HG03469 (cell line): Measurements from ENCODE around the gene ERH.

Experiments
- ATAC-seq: cut with Tn5 transposase; IDR thresholded peaks from one replicate; pipeline ENCODE4 v1.9.1; 2021; ENCODE audit warnings: mild to moderate bottlenecking, moderate library complexity, moderate number of reproducible peaks; ENCODE audit not compliant: unreplicated experiment

ERH gene

DNA sequence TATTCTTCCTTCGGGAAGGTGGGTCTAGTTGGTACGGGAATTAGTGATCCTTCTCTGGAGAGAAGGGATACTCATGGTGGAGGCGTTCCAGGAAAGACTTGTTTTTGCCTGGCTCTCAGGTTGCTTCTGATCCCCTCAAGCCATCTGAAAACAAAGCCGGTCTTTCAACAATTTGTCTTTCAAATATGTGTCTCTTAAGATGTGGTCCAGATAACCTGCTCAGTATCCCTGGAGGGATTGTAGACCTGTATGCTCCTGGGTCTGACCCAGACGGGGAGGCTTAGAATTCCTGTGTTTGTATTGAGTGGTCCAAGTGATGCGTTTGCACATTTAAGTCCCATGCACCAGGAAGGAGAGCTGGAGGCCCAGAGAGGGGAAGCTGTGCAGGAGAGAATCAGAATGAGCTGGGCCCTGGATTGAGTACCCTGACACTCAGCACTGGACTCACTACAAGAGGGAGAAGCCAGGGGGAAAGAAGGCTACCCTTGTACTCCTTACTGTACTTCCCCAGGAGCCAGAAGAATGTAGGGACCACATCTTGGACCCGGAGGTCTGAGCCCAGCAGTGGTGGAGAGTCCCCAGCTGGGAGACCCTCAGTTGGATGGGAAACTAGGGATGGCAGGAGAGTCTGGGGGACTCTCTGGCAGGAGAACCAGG is 40.4 kb downstream of the ERH start:
- no peak for ATAC-seq

DNA sequence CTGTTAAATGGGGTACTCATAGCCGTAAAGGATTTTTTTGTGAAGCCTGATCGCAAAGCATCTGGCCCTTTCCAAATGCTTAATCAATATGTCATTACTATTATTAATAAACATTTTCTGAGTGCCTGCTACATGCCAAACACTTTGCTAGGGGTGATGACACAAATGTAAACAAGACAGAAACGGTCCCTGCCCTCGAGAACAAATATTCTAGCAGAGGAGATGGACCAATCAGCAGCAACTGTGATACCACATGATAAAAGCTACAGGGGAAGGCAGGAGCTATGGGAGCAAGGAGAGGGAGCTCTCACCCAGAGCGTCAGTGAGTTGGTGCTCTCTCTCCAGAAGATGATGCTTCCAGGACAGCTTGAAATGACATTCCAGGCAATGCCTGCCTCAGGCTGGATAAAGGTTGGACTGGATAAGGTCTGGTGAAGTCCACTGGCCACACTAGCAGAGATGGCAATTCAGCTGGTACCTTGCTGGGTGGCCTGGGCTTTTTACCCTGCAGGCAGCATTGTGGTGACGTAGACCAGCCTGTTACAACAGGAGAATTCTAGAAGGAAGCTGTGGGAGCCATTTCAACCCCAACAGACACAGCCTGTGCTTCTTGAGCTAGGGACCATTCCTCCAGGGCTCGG is 41.1 kb downstream of the ERH start:
- no peak for ATAC-seq

DNA sequence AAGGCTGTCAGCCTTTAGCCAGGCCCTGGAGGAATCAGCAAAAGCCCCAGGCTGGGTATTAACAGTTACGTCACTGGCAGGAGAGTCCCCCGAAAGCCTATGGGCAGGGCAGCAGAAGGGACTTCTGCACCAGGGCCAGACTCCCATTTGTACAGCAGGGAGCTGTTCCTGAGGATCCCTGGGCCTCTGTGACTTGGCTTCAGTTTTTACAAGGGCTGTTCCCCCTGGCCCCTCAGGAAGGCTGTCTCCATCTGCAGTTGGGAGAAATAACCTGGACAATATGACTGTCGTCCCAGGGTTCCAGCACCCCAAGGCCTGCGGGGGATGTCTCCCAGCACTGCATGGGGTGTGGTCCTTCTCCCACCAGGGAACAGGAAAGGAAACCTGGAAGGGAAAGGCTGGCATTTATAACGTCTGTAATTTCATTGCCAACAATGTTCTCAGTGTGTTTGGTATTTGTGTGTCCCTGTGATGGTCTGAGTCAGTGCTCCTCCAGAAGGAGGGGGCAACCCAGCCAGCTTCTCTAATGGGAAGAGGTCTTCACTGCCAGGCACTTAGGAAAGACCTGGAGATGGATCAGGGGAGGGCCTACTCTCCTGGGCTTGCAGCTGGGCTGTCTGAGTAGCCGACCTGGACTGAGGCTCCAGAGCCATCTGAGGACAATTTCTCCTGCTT is 42.4 kb downstream of the ERH start:
- no peak for ATAC-seq

DNA sequence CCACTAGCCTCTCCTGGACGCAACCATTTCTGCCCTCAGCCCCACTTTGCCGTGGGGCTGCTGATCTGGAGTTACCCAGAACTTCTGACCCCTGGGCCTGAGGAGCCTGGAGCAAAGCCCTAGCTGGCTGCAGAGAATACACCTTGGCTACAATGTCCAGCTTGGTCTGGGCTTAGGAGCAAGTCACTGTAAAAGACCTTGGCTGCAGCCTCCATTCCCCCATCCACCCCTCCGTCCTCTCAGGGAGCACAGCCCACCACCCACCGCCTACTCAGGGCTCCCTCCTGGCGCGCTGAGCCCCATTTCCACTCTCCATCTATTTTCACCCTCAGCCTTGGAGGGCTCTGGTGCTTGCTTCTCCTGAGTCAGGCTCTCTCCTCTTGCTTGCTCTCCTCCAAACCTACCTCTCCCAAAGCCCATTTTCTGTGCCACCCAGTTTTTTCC is 42.9 kb downstream of the ERH start:
- peak; percentile 2 for ATAC-seq

DNA sequence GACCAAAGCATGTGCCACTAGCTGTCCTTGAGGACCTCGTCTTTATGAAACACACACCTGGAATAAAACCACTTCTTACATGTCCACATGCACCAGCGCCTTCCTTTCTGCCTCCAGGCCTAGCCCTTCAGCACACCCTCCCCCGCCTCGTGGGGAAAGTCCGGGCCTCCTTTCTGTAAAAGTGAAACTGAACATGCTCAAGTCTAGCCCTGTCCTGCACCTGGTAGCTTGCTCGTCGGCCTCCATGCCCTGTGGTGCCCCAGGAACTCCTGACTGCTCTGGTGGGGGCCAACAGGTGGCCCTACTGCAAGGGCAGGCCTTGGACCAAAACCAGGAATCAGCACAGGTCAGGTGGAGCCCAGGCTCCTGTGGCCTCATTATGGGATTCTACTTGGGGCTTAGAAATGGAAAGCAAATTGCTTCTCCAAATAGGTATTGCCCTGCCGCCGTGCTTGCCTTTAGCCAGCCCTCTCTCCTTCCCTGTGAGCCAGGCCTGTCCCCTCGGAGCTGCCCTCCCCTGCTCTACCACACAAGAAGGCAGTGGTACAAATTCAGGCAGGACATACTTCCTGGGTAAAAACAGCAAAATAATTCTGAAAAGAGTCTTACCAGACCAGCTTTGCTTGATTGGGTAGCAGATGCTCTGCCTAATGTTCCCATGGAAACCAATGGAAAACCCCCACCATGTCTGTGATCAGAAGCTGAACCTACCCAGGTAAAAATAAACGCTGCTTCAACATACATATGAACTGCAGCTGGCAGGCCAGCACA is 43.5 kb downstream of the ERH start:
- peak; percentile 48 for ATAC-seq

DNA sequence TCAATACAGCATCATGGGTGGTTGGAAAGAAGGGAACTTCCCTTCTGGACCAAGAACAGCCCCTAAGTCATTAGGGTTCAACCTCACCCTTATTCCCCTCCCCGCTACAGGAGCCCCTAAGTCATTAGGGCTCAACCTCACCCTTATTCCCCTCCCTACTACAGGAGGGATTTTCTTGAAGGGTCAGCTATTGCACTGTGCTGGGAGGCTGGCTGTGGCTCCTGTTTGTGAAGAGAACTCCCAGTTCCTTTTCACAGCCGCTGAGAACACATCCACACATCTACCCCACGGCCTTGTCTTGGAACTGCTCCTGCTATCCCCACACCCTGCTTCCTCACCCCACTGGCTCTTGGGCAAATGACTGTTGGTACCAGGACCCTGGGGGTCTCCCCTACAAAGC is 44.9 kb downstream of the ERH start:
- ATAC-seq: no peak

DNA sequence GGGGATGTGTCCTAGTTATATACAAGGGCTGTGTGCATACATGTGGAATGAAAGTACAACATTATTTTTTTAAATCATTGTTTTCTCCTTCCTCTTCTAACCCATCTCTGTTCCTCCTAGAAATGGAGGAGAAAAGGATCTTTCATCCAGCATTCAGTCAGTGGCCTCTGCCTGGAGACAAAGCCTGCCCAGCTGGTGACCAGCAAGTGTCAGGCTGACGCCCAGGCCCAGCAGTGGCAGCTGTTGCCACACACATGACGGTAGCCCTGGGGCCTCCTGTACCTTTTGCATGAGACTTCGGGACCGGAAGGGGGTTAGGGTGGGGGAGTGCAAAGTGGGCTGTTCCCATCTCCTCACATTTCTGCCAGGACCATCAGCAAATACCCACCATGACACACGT is 46.2 kb downstream of the ERH start:
- ATAC-seq: no peak

DNA sequence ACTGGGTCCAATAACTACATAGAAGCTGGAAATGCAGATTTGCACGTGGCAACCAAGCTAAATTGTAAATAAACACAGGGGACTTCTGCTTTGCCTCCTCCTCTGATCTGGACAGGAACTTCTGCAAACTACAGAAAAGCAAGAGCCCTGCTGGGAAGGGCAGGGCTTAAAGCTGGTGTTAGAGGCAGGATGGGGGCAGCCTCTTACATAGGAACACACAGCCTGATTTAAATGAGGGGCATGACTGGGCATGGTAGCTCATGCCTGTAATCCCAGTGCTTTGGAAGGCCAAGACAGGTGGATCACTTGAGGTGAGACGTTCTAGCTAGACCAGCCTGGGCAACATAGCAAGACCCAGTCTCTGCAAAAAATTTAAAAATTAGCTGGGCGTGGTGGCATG is 46.7 kb downstream of the ERH start:
- no peak for ATAC-seq

DNA sequence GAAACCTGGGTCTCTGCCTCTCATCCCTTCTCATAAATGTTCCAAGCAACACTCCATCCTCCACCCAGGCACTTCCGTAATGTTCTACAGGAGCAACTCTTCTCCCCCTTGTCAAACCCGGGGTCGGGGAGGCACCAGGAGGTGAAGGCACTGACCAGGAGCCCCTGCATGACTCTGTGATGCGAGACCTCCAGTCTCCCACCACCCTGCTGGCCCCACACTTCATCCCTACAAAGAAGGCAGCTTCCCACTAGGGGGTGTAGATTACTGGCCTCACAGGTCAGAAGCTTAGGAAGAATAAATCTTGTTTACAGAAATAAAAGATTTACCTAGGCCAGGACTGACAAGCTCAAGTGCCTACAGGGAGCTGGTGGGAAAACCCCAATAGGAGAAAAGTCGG is 47.2 kb downstream of the ERH start:
- ATAC-seq: no peak

DNA sequence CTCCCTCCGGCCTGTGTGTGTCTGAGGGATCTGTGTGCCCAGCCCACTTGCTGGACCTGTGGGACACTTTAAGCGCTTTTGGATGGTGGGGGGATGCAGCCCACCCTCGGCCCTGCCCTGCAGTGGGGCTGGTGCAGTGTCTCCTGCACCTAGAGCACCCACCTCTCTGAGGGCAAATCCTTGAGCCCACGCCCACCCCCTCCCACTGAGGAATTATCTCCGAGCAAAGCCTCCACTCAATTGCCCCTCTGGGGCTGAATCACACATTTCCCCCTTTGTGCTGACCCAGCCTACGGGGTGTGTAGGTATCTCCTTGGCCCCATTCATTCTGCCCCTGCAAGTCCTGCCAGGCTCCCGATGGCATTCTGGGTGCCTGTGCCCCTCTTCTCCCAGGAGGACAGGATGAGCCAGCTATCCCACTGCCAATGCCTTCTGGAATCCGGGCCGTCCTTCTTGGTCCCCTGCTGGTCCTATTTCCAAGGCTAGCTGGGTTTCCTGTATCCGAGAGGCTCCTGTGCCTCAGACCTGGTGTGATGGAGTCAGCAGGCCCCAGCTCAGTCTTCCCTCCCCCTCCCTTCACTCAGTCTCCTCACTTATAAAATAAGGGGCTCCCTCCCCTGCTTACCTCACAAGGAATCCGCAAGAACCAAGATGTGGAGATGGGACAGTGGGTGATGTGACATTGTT is 48.9 kb downstream of the ERH start:
- ATAC-seq: no peak

DNA sequence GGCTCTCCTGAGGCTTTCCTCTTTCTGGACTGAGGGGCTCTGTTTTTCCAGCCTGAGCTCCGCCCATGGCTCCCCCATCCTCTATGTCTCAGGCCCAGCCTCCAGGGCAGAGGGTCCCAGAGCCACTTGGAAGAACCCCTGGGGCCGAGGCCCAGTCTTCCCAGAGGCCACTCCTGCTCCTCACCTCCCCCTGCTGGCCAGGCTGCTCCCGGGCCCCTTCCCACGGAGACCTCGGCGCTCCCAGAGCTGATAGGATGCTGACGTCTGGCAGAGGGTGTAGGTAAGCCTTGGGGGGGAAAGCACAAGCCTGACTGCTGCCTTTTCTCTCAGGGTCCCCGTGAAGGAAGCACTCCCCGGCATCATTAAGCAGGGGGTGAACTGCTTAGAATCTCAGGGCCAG is 51.4 kb downstream of the ERH start:
- no peak for ATAC-seq

DNA sequence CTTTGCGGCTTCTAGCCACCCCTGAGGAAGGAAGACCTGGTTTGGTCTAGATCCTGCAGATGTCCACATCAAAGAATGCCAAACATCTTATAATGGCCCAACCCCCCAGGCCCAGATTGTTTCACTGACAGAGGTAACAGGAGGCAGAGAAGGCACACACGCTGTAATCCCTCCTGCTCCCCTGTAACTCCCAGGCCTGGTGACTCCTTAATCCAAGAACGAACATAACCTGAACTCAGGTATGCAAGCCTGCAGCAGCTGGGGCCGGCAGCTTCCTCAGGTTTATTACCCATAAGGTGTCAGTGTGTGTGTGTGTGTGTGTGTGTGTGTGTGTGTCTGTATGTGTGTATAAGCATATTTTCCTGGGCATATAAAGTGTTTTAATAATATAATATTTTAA is 52.7 kb downstream of the ERH start:
- no peak for ATAC-seq

DNA sequence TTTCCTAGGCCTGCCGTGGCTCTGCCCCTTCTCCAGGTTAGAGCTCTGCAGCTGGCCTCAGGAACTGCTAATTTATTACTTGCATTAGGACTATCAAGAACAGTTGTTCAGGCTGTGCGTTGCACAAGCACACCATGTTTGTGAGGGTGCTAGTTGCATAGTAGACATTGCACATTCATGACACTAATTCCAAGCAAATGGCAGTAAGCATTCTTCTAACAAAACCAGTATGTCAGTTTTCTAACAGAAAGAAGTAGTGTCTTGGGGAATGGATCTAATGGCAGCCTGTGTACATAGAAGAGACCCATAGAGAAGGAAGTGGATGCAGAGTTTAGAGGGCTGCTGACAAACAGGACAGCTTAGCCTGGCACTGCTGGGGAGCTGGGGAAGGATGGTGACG is 53.9 kb downstream of the ERH start:
- ATAC-seq: no peak

DNA sequence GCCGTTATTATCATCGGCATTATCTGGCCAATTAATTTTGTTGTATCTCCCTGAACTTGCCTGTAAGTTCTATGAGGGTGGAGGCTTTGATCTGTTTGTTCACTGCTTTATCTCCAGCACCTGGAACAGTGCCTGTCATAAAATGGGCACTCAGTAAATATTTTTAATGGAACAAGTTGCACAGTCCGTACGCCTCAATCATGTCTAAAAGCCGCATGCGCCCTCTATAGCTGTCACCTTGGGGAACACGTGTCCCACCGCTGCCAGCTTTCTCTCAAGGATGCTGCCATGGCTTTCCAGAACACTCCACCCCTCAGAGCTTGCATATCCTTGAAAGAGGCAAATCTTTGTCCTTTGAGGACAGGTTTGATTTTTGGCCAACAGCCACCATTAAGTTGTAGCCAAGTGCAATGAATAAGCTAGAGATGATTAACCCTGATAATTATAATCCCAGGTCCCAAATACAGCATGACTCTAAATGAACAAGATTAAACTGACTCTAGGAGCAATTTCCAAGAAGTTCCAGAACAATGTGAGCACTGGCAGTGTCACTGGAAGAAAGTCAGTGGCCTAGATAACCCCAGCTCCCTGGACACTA is 55.1 kb downstream of the ERH start:
- ATAC-seq: no peak

DNA sequence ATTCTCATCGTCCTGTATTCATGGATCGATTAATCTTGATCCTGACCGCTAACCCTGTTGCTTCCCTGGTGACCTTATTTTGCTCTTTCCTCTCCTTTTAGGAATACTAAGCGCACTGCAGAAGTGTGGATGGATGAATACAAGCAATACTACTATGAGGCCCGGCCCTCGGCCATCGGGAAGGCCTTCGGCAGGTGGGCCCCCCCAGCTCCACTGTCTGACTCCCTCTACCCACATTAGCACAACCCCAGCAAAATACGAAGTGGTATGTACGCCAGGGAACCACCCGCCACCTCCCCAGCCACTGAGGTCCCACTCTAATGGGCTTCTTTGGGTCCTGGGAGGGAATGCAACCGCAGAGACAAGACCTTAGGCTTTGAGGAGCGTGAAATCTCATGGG is 58.7 kb downstream of the ERH start:
- no peak for ATAC-seq

DNA sequence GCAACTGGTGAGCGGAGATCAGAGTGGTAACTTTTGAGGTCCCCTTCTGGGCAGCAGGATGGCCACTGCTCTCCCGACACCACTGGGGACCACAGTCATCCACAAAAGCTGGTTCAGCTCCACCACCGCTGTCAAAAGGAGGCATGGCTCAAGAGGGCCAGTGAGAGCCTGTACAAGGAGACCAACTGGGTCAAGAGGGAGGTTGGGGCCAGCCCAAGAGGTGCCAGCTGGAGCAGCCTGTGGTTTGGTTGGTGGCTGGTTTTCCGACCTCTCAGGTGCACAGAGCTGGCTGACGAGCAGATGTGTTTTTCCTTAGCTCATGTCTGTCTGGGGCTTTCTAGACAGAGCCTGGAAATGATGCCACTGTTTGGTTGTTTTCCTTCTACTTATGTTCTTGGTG is 60.1 kb downstream of the ERH start:
- no peak for ATAC-seq

DNA sequence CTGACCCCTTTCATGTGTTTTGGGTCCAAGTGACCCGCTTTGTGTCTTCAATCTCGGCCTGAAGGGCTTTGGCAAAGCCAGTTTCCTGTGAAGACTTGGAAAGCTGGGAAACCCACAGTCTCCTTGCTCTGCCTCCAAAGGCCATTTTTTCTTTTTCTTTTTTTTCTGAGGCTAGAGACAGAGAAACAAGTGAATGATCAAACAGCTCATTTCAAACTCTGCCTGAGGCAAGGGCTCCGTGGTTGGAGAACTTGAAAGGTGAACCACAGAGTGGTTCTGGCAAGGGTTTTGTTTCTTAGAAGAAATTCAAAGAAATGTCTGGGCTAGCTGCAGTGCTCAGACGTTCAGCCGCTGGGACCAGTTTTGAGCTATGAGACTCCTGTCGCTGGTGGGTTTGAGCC is 62.7 kb downstream of the ERH start:
- ATAC-seq: no peak

DNA sequence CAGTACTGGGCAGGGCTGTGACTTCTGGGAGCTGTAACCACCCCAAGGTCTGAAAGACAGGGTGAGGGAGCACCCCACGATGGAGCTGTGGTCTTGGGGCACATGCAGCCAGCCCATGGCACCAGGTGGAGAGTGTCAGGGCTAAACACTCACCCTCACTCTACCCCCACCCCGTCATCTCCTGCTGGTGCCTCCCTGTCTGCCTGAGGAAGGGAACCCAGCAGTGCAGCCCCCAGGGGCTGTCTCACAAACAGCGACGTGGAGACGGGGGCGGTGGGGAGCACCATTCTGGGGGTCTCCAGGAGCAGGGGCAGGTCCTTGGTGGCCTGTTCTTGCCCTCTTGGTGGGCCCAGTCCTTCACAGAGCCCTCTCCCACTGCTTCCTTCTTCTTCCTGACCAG is 63.5 kb downstream of the ERH start:
- ATAC-seq: no peak

DNA sequence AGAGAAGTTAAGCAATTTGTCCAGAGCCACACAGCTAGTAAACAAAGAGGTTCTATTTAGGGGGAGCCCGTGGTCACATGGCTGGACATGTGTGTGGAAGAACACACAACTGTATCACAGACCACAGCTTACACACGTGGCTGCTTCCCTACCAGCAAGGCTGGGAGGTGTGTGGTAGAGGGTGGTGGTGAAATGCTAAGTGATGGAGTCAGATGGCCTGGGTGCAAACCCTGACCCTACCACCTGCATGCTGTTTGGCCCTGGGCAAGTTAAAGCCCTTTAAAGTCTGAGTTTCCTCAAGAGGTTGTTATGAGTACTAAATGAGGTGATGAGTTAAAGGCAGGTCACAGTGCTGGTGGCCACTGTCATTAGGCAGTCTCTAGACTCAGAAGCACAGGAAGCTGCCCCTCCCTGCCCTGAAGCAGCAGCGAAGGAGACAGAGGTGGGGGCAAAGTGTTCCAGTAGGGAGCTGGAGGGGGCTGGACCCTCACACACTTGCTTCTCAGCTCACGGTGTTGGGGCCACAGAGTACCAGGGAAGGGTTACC is 64.2 kb downstream of the ERH start:
- no peak for ATAC-seq

DNA sequence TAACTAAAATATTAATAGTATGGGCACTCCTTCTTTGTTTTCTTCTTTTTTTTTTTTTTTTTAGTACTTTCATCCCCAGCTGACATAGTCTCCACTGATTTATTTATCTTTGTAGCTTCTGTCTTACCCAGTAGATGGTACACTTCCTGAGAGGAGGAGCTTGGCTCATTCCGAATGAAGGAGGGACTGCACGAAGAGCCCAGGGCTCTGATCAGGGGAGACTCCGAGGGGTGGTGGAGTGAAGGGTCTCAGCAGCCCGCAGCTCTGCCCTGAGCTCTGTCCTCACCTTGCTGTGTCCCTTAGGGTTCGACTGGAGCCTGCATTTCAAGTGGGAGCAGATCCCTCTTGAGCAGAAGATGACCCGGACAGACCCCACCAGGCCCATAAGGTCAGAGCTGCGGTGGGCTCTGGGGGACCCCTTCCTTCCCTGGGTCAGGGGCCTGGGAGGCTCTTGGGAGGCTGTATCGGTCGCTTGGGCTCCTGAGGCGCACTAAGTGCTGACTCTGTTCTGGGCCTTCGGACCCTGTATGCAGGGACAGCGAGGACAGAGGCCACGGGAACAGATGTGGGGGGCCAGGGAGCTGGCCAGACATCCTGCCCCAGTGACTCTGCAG is 65.2 kb downstream of the ERH start:
- no peak for ATAC-seq
